ENCODE measurements around the gene EMILIN3.

DNA sequence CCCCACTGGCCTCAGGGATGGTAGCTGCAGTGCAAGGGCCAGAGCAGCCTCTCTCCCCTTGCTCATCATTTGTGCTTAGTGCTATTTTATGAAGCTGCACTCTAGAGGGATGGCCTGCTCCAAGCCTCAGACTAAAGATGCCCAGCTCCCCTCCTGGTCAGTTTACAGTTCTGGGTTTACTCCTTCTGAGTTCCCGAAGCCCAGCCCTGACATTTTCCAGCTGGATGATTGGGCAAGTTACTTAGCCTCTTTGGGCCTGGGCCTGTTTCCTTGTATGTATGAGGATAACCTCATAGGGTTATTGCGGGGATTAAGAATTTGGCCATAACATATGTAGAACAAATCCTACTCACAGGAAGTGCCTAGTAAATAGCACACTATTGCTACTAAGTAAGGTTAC, 31.8 kb upstream of the EMILIN3 start:
- TF ChIP-seq GATA2 (IDR thresholded peaks at IDR 0.05; ENCODE audit: low read depth, low read length) = no peak
- no peak for TF ChIP-seq GATA3 (IDR thresholded peaks at IDR 0.05; ENCODE audit: low read depth, low read length)

Measured in SH-SY5Y (cell line).